Measurements from ENCODE around the gene SLC41A3.
"Not testable (repeated sequence)": the region's sequence is repeated elsewhere in the genome, so short reads cannot be mapped to it uniquely, and the experiment has no call there.

Gene SLC41A3

GRCh38 chr3:125958511-125959316 is 125.2 kb downstream of the SLC41A3 start:
- no peak for DNase-seq (ENCODE audit: low read depth in 2 of 2)

GRCh38 chr3:125957674-125958510 is 126.0 kb downstream of the SLC41A3 start:
- DNase-seq (ENCODE audit: low read depth in 2 of 2): no peak

- not testable (repeated sequence) for DNase-seq (ENCODE audit: low read depth in 2 of 2)
These were observed 126.9 kb downstream of the SLC41A3 start for GRCh38 chr3:125957020-125957419.
